Activated CD4-positive, alpha-beta T cell treated with anti-CD3 and anti-CD28 coated beads, Interleukin-2, amount 10 ng/mL, durations not matched to agents 7 days and 5 days (primary cell): Measurements from ENCODE around the gene DCP2. TPM values are rescaled to one million over a fixed set of nuclear protein-coding genes. Genes with fewer than 3 reads are reported as not detected.
A peak's percentile ranks its signal among the peaks of the same experiment; 100 is the strongest.

ENCODE experiments used
- CTCF ChIA-PET: fragments of 350-600 bp; sonication (Branson Sonifier 250); formaldehyde crosslinking; loops from one replicate; lab custom pipeline; 2021; ENCODE audit warnings: antibody characterized with exemption; lab: Charles Lee
- POLR2A ChIA-PET: fragments of 350-600 bp; sonication (Branson Sonifier 250); formaldehyde crosslinking; loops from one replicate; lab custom pipeline; 2021; ENCODE audit warnings: antibody characterized with exemption; lab: Charles Lee
- DNase-seq: peaks from one replicate; pipeline ENCODE4 v3.0.0-alpha.2; 2020
- H3K27ac Mint-ChIP-seq: one replicate; pipeline ENCODE4 v1.8.0; 2021; ENCODE audit warnings: mild to moderate bottlenecking, moderate library complexity, mixed read lengths
- H3K27me3 Mint-ChIP-seq: one replicate; pipeline ENCODE4 v1.8.0; 2021; ENCODE audit warnings: mixed read lengths
- H3K36me3 Mint-ChIP-seq: one replicate; pipeline ENCODE4 v1.8.0; 2021; ENCODE audit warnings: low read depth, mixed read lengths
- H3K4me1 Mint-ChIP-seq: one replicate; pipeline ENCODE4 v1.8.0; 2021; ENCODE audit warnings: mixed read lengths
- H3K4me3 Mint-ChIP-seq: one replicate; pipeline ENCODE4 v1.8.0; 2021; ENCODE audit warnings: mild to moderate bottlenecking, moderate library complexity, mixed read lengths
- H3K9me3 Mint-ChIP-seq: one replicate; pipeline ENCODE4 v1.8.0; 2021; ENCODE audit warnings: mixed read lengths
- total RNA-seq, 2 experiments: library from RNA; stranded (reverse); gene quantifications; one replicate each; pipeline ENCODE4 v1.2.3, GENCODE V29; 2021

Gene DCP2
- total RNA-seq, 2 experiments from 2014 or later: 116 to 122 TPM

DNA sequence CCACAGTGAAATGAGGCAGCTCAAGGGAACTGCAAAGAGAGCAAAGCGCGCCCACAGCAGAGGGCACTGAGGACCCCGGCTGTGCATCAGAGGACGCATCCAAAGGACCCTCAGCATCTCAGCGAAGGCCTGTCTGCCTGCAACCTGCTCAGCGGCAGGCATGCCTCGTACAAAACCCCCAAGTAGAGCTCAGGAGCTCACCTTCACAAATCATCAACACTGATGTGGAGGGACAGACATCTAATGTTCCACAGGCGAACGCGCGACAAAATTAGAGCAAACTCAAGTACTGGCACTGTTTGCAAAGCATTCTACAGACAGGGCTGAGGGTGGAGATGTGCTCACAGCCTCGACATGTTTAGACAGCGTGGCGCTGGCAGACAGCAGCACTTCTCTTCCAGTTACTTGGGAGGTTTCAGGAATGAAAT lies 81.0 kb downstream of the DCP2 start:
- no peak overlapping the region for H3K27ac Mint-ChIP-seq
- CTCF ChIA-PET: interaction anchor here (1.2 kb wide), 1 partner anchor 223 kb away, joined by 3 read pairs; no protein-coding TSS in a partner anchor
- H3K9me3 Mint-ChIP-seq: no peaks in the 10 kb centered on the region
- H3K36me3 Mint-ChIP-seq: no peaks in the 10 kb centered on the region
- no peaks in the 10 kb centered on the region for H3K27me3 Mint-ChIP-seq
- no peak for DNase-seq
- POLR2A ChIA-PET: no interaction called here
- H3K4me1 Mint-ChIP-seq: peaks cover 14% of the 10 kb centered on the region
- H3K4me3 Mint-ChIP-seq: no peak overlapping the region

- Mint-ChIP-seq H3K36me3 (no peaks in the 10 kb centered on the region), H3K4me1 (peaks cover 21% of the 10 kb centered on the region), H3K4me3 (no peak overlapping the region), H3K27me3 (no peaks in the 10 kb centered on the region), H3K9me3 (no peaks in the 10 kb centered on the region), H3K27ac (no peak overlapping the region)
- ChIA-PET POLR2A (no interaction called here), CTCF (interaction anchor here (1.1 to 2.7 kb wide), 3 partner anchors 8 to 79 kb away, joined by 3 to 8 read pairs (median 3); no protein-coding TSS in a partner anchor)
- no peak for DNase-seq
These were observed 81.7 kb downstream of the DCP2 start for GRCh38 chr5:113058269-113058668.

DNA sequence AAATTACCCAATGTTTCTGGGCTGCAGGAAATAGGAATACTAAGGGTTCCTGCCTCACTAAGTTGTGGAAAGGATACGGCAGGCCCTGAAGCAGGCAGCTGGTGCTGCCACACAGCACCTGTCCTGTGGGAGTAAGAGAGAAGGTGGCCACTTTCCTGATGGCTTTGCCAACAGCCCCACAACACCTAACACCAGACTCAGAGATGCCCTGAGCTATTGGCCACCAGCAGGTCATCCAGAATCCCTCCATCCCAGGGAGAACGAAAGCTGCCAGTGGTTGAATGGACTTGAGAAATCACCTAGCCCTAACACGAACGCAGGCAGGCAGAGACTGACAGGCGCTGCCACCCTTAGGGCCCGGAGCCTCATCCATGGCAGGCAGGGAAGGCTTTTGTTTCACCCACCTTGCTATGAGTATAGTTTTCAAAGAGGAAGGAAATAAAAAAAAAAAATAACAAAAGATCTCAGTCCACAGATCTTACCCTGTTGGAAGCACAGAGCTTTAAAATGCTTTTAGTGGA lies 82.2 kb downstream of the DCP2 start:
- H3K27me3 Mint-ChIP-seq: no peaks in the 10 kb centered on the region

GRCh38 chr5:113059232-113060040 lies 82.8 kb downstream of the DCP2 start:
- Mint-ChIP-seq H3K27me3 (no peaks in the 10 kb centered on the region), H3K4me3 (no peak overlapping the region), H3K27ac (no peak overlapping the region), H3K36me3 (no peaks in the 10 kb centered on the region), H3K9me3 (no peaks in the 10 kb centered on the region), H3K4me1 (peaks cover 25% of the 10 kb centered on the region)
- ChIA-PET CTCF (interaction anchor here (0.9 to 2.7 kb wide), 5 partner anchors 9 to 80 kb away, joined by 3 to 8 read pairs (median 3); no protein-coding TSS in a partner anchor), POLR2A (no interaction called here)
- DNase-seq: no peak

More for the DNA sequence above, 82.2 kb downstream of the DCP2 start:
- no peak overlapping the region for H3K27ac Mint-ChIP-seq
- no peak for DNase-seq
- ChIA-PET CTCF (interaction anchor here (0.9 to 2.7 kb wide), 4 partner anchors 8 to 80 kb away, joined by 3 to 8 read pairs (median 3); no protein-coding TSS in a partner anchor), POLR2A (no interaction called here)
- H3K36me3 Mint-ChIP-seq: no peaks in the 10 kb centered on the region
- H3K4me3 Mint-ChIP-seq: no peak overlapping the region
- no peaks in the 10 kb centered on the region for H3K9me3 Mint-ChIP-seq
- H3K4me1 Mint-ChIP-seq: peaks cover 25% of the 10 kb centered on the region

DNA sequence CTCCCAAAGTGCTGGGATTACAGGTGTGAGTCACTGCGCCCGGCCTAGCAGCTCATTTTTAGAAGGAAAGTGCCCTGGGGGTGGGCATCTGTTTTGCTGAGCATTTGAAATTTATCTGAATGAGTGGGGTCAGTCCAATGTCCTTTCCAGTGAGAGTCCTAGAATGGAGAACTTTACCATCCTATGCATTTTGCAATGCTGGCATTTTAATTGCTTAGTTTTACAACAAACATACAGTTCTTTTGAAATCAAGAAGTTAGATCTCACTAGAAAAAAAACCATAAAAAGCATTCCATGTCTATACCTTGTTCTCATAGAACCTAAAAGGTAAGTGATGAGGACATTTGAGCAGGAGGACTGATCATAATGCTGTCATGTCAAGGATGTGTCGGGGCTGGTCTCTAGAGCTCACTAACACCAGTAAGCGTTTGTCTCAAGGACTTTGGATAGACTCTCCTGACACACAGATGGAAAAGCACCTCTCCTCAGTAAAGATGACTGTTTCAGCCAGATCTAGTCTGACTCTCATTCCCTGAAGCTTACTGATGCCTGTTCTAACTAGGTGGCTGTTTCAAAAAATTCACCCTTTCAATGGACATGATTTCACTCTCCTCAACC lies 83.9 kb downstream of the DCP2 start:
- CTCF ChIA-PET: interaction anchor here (0.9 to 2.7 kb wide), 3 partner anchors 9 to 11 kb away, joined by 3 to 8 read pairs (median 4); no protein-coding TSS in a partner anchor
- Mint-ChIP-seq H3K27me3 (no peaks in the 10 kb centered on the region), H3K9me3 (no peaks in the 10 kb centered on the region), H3K4me1 (peaks cover 26% of the 10 kb centered on the region), H3K27ac (no peak overlapping the region), H3K36me3 (no peaks in the 10 kb centered on the region), H3K4me3 (no peak overlapping the region)
- DNase-seq: no peak
- POLR2A ChIA-PET: no interaction called here

DNA sequence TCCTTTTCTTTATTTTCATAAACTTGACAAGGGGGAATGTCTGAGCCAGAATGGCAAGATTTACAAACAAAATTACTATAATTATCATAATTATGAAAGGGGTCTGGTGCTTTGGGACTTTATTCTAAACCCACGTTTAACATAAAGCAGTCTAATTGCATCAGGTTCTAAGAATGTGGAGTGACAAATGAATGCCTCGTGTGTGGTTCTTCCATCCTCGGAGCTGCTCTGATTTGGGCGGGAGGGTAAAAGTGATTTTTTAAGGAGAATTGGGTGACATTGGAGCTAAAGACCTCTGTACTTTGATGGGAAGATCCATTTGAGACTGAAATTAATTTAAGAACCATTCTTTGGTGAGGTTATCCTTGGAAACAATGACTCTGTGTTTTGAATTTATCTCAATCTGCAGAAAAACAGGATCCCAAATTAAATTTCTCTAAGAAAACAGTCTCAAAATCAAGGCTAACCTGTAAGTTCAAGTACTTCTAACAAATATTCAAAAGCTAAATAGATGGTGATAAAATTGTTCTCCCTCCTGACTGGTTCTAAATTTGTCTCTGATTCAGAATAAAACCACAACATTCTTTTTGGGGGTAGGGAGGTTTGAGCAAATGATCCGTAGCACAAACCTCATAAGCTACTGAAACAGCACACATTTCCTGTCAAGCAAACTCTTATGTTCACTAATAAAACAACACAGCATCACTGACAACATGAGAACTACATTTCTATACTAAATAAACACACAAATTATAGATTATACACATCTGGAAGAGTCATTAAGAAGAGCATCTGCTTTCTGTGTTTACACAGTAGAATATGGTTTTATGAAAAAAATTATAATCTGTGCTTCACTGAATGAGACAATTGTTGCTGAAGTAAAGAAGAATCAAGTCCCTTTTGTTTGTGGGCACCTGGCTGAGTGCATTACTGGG lies 85.5 kb downstream of the DCP2 start:
- Mint-ChIP-seq H3K36me3 (no peaks in the 10 kb centered on the region), H3K27me3 (no peaks in the 10 kb centered on the region), H3K4me3 (no peak overlapping the region), H3K4me1 (peaks cover 26% of the 10 kb centered on the region), H3K9me3 (no peaks in the 10 kb centered on the region), H3K27ac (peak overlapping the region; percentile 58)
- DNase-seq: no peak
- ChIA-PET POLR2A (no interaction called here), CTCF (interaction anchor here (1.2 kb wide), 1 partner anchor 9 kb away, joined by 3 read pairs; no protein-coding TSS in a partner anchor)

DNA sequence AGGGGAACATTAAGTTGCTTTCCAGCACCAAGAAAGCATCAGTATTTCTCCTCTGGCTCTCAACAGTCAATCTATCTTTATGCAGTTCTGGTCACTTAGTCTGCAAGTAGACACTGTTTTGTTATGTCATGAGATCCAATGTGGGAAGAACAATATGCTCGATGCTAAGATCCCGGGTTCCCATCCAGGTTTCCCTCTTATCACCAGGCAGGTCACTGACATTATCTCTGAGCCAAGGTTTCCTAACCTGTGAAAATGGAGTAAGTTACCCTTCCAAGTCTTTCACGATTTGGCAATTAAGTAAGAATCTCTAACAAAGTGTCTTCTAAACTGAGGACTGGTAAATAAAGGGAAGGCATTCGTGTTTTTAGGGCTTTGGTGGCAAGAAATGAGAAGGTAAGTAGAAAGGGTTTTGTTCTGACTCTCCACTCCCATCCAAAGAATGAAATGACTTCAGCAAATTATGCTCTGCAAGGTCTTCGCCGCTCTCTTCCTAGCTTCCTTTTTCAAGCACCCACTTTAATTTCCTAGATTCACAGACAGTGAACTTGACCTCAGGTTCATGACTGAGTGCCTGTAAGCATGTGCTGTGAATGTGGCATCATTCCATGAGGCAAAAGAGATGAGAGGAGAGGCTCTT lies 86.4 kb downstream of the DCP2 start:
- Mint-ChIP-seq H3K4me3 (no peak overlapping the region), H3K27me3 (no peaks in the 10 kb centered on the region), H3K9me3 (no peaks in the 10 kb centered on the region), H3K27ac (peak overlapping the region; percentile 58), H3K4me1 (peaks cover 26% of the 10 kb centered on the region), H3K36me3 (no peaks in the 10 kb centered on the region)
- POLR2A ChIA-PET: no interaction called here
- no peak for DNase-seq
- CTCF ChIA-PET: interaction anchor here (0.9 to 2.3 kb wide), 4 partner anchors 9 to 67 kb away, joined by 3 to 5 read pairs (median 4); no protein-coding TSS in a partner anchor

DNA sequence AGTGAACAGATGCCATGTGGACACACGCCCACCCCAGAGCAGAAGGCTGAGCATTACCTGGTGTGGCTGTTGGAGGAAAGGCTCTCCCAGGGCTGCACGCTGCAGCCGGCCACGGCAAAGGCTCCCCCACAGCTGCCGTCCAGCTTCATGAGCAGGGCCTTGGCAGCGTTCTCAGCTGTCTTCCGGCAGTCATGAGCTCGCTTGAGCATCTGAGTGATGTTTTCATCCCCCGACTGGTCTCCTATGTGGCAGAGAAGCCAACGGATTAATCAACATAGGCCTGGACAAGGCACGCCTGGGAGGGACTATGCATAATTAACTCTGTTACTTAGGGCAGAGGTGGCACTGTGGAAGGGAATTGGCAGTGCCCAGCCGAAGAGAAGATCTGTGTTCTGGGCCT lies 87.3 kb downstream of the DCP2 start:
- ChIA-PET CTCF (interaction anchor here (0.9 to 2.3 kb wide), 5 partner anchors 8 to 68 kb away, joined by 3 to 5 read pairs (median 4); no protein-coding TSS in a partner anchor), POLR2A (no interaction called here)
- Mint-ChIP-seq H3K36me3 (no peaks in the 10 kb centered on the region), H3K4me3 (no peak overlapping the region), H3K27me3 (no peaks in the 10 kb centered on the region), H3K27ac (no peak overlapping the region), H3K9me3 (no peaks in the 10 kb centered on the region), H3K4me1 (peaks cover 26% of the 10 kb centered on the region)
- no peak for DNase-seq

- CTCF ChIA-PET: interaction anchor here (1.7 to 2.3 kb wide), 2 partner anchors 9 to 69 kb away, joined by 4 to 5 read pairs; no protein-coding TSS in a partner anchor
These were observed 88.2 kb downstream of the DCP2 start for GRCh38 chr5:113064806-113065205.

GRCh38 chr5:113065626-113066025 lies 89.0 kb downstream of the DCP2 start:
- Mint-ChIP-seq H3K36me3 (no peaks in the 10 kb centered on the region), H3K27me3 (no peaks in the 10 kb centered on the region), H3K4me1 (peaks cover 24% of the 10 kb centered on the region), H3K27ac (no peak overlapping the region), H3K9me3 (no peaks in the 10 kb centered on the region), H3K4me3 (no peak overlapping the region)
- no peak for DNase-seq
- ChIA-PET CTCF (no interaction called here), POLR2A (no interaction called here)

More at GRCh38 chr5:113064806-113065205, 88.2 kb downstream of the DCP2 start:
- Mint-ChIP-seq H3K9me3 (no peaks in the 10 kb centered on the region), H3K4me3 (no peak overlapping the region), H3K4me1 (peaks cover 24% of the 10 kb centered on the region), H3K27me3 (no peaks in the 10 kb centered on the region), H3K27ac (no peak overlapping the region), H3K36me3 (no peaks in the 10 kb centered on the region)
- DNase-seq: no peak
- POLR2A ChIA-PET: no interaction called here

GRCh38 chr5:113067635-113068344 lies 91.2 kb downstream of the DCP2 start:
- Mint-ChIP-seq H3K4me1 (peaks cover 11% of the 10 kb centered on the region), H3K4me3 (no peak overlapping the region), H3K36me3 (no peaks in the 10 kb centered on the region), H3K27me3 (no peaks in the 10 kb centered on the region), H3K27ac (no peak overlapping the region), H3K9me3 (no peaks in the 10 kb centered on the region)
- DNase-seq: no peak
- ChIA-PET POLR2A (no interaction called here), CTCF (interaction anchor here (1.1 kb wide), 1 partner anchor 9 kb away, joined by 3 read pairs; no protein-coding TSS in a partner anchor)
